Measurements from ENCODE around the gene CRYBG1. TPM values are rescaled to one million over a fixed set of nuclear protein-coding genes. Genes with fewer than 3 reads are reported as not detected.

CRYBG1 gene
- total RNA-seq, 1 donor from 2014 or later: 3.9 TPM

DNA sequence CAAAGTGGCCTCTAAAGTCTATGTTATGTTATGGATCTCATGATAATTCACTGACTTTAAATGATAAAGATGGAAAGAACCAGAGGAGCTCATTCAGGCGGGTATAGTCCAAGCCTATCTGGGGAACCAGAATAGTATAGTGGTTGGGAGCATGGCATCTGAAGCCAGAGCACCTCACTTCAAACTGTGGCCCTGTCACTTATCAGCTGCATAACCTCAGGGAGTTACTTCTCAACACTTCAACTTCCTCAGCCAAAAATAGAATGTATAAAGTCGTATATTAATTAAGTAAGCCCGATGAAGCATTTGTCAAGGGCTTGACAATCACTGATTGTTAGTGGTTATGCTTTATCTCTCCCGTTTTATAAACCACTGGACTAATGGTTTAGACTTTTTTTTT lies 156.1 kb downstream of the CRYBG1 start:
- TF ChIP-seq, protein P1, sequence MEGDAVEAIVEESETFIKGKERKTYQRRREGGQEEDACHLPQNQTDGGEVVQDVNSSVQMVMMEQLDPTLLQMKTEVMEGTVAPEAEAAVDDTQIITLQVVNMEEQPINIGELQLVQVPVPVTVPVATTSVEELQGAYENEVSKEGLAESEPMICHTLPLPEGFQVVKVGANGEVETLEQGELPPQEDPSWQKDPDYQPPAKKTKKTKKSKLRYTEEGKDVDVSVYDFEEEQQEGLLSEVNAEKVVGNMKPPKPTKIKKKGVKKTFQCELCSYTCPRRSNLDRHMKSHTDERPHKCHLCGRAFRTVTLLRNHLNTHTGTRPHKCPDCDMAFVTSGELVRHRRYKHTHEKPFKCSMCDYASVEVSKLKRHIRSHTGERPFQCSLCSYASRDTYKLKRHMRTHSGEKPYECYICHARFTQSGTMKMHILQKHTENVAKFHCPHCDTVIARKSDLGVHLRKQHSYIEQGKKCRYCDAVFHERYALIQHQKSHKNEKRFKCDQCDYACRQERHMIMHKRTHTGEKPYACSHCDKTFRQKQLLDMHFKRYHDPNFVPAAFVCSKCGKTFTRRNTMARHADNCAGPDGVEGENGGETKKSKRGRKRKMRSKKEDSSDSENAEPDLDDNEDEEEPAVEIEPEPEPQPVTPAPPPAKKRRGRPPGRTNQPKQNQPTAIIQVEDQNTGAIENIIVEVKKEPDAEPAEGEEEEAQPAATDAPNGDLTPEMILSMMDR (IDR thresholded peaks at IDR 0.05): no peak
- no peaks in the 10 kb centered on the region for H3K36me3 Mint-ChIP-seq (ENCODE audit: low read depth)
- peaks cover 39% of the 10 kb centered on the region for H3K4me1 Mint-ChIP-seq (ENCODE audit: low read depth)
- DNase-seq (ENCODE audit: low spot score): no peak
- no peak overlapping the region for H3K4me3 Mint-ChIP-seq (ENCODE audit: unreplicated experiment)
- H3K27me3 Mint-ChIP-seq (ENCODE audit: low read depth): no peaks in the 10 kb centered on the region
- H3K27ac Mint-ChIP-seq (ENCODE audit: unreplicated experiment): no peak overlapping the region
- H3K9me3 Mint-ChIP-seq (ENCODE audit: low read depth): no peaks in the 10 kb centered on the region

DNA sequence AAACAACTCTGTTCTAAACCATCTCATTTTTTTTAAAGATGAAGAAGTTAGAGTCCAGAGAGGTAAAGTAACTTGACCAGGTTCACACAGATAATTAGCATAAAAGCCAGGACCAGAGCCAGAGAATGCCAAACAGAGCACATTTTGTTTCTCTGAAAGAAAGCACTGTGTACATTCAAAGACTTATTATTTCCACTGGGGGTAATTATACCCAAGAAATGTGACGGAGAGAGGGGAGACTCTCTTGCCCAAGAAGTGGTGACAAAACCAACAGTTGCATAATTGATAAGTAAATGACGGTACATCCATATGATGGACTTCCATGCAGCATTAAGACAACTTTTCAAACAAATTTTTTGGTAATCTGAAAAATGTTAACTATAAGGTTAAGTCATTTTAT lies 157.2 kb downstream of the CRYBG1 start:
- Mint-ChIP-seq H3K9me3 (ENCODE audit: low read depth) (no peaks in the 10 kb centered on the region), H3K27ac (ENCODE audit: unreplicated experiment) (no peak overlapping the region), H3K27me3 (ENCODE audit: low read depth) (no peaks in the 10 kb centered on the region), H3K4me3 (ENCODE audit: unreplicated experiment) (no peak overlapping the region), H3K36me3 (ENCODE audit: low read depth) (no peaks in the 10 kb centered on the region), H3K4me1 (ENCODE audit: low read depth) (peaks cover 38% of the 10 kb centered on the region)
- TF ChIP-seq, protein P1 (IDR thresholded peaks at IDR 0.05): no peak
- no peak for DNase-seq (ENCODE audit: low spot score)

DNA sequence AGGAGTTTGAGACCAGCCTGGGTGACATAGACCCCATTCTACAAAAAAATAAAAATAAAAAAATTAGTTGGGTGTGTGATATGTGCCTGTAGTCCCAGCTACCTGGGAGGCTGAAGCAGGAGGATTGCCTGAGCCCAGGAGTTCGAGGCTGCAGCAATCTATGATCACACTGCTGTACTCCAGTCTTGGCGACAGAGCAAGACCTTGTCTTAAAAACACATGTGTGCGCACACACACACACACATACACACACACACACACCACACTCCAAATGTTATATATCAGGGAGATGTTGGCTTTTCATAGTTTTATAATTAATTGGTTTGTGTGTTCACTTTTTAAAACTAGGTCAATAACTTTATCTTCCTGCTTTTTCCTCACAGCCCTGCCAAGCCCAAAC lies 158.2 kb downstream of the CRYBG1 start:
- no peaks in the 10 kb centered on the region for H3K36me3 Mint-ChIP-seq (ENCODE audit: low read depth)
- H3K4me3 Mint-ChIP-seq (ENCODE audit: unreplicated experiment): no peak overlapping the region
- H3K4me1 Mint-ChIP-seq (ENCODE audit: low read depth): peaks cover 32% of the 10 kb centered on the region
- H3K27ac Mint-ChIP-seq (ENCODE audit: unreplicated experiment): peak overlapping the region; percentile 86
- no peaks in the 10 kb centered on the region for H3K9me3 Mint-ChIP-seq (ENCODE audit: low read depth)
- DNase-seq (ENCODE audit: low spot score): no peak
- H3K27me3 Mint-ChIP-seq (ENCODE audit: low read depth): no peaks in the 10 kb centered on the region
- TF ChIP-seq, protein P1 (IDR thresholded peaks at IDR 0.05): no peak

DNA sequence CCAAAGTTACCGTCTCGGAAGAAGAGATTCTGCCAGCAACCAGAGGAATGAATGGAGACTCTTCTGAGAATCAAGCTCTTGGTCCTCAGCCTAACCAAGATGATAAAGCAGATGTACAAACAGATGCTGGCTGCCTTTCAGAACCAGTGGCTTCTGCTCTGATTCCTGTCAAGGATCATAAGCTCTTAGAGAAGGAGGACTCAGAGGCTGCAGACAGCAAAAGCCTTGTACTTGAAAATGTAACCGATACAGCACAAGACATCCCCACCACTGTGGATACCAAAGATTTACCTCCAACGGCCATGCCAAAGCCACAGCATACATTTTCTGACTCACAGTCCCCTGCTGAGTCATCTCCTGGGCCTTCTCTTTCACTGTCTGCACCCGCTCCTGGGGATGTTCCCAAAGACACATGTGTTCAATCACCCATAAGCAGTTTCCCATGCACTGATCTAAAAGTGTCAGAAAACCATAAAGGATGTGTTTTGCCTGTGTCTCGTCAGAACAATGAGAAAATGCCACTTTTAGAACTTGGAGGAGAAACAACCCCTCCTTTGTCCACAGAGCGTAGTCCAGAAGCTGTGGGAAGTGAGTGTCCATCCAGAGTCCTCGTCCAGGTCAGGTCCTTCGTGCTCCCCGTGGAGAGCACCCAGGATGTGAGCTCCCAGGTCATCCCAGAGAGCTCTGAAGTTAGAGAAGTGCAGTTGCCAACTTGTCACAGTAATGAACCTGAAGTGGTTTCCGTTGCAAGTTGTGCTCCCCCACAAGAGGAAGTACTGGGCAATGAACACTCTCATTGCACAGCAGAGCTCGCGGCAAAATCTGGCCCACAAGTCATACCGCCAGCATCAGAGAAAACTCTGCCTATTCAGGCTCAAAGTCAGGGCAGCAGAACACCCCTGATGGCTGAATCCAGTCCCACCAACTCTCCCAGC lies 159.2 kb downstream of the CRYBG1 start:
- Mint-ChIP-seq H3K9me3 (ENCODE audit: low read depth) (no peaks in the 10 kb centered on the region), H3K27me3 (ENCODE audit: low read depth) (no peaks in the 10 kb centered on the region), H3K36me3 (ENCODE audit: low read depth) (no peaks in the 10 kb centered on the region), H3K27ac (ENCODE audit: unreplicated experiment) (peak overlapping the region; percentile 86), H3K4me1 (ENCODE audit: low read depth) (peaks cover 29% of the 10 kb centered on the region), H3K4me3 (ENCODE audit: unreplicated experiment) (peak overlapping the region; percentile 21)
- TF ChIP-seq, protein P1 (IDR thresholded peaks at IDR 0.05): no peak
- DNase-seq (ENCODE audit: low spot score): no peak

DNA sequence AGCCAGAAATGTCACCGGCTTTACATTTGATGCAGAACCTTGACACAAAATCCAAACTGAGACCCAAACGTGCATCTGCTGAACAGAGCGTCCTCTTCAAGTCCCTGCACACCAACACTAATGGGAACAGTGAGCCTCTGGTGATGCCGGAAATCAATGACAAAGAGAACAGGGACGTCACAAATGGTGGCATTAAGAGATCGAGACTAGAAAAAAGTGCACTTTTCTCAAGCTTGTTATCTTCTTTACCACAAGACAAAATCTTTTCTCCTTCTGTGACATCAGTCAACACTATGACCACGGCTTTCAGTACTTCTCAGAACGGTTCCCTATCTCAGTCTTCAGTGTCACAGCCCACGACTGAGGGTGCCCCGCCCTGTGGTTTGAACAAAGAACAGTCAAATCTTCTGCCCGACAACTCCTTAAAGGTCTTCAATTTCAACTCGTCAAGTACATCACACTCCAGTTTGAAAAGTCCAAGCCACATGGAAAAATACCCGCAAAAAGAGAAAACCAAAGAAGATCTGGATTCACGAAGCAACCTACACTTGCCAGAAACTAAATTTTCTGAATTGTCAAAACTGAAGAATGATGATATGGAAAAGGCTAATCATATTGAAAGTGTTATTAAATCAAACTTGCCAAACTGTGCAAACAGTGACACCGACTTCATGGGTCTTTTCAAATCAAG lies 160.3 kb downstream of the CRYBG1 start:
- no peaks in the 10 kb centered on the region for H3K27me3 Mint-ChIP-seq (ENCODE audit: low read depth)
- peak overlapping the region; percentile 28 for H3K27ac Mint-ChIP-seq (ENCODE audit: unreplicated experiment)
- H3K4me3 Mint-ChIP-seq (ENCODE audit: unreplicated experiment): no peak overlapping the region
- H3K9me3 Mint-ChIP-seq (ENCODE audit: low read depth): no peaks in the 10 kb centered on the region
- no peaks in the 10 kb centered on the region for H3K36me3 Mint-ChIP-seq (ENCODE audit: low read depth)
- TF ChIP-seq, protein P1 (IDR thresholded peaks at IDR 0.05): no peak
- H3K4me1 Mint-ChIP-seq (ENCODE audit: low read depth): peaks cover 34% of the 10 kb centered on the region
- DNase-seq (ENCODE audit: low spot score): no peak
